H1 (cell line): ENCODE results near the gene TEX54. TPM values are rescaled to one million over a fixed set of nuclear protein-coding genes. Genes with fewer than 3 reads are reported as not detected.
A peak's percentile ranks its signal among the peaks of the same experiment; 100 is the strongest.

Source experiments
- BACH1 ChIP-seq: IDR thresholded peaks from 2 replicates; pipeline ENCODE4 v1.6.1; 2012; ENCODE audit warnings: low read length, improper control_type of control experiment
- BCL11A ChIP-seq, 2 experiments: IDR thresholded peaks; one replicate each; pipeline ENCODE4 v1.6.1; 2011; ENCODE audit warnings: low read depth in 2 of 2, low read length in 2 of 2, mild to moderate bottlenecking in 2 of 2
- BRCA1 ChIP-seq: IDR thresholded peaks from 2 replicates; pipeline ENCODE4 v1.6.1; 2012; ENCODE audit warnings: low read depth, low read length, improper control_type of control experiment
- CTBP2 ChIP-seq: IDR thresholded peaks from 2 replicates; pipeline ENCODE4 v1.7.0; 2011; ENCODE audit warnings: borderline replicate concordance, mild to moderate bottlenecking, moderate library complexity, mixed read lengths, low read length; ENCODE audit not compliant: insufficient read depth, insufficient read length
- KDM1A ChIP-seq: fragments of 200-600, 300-600 bp; sonication (generic); IDR thresholded peaks from 2 replicates; pipeline ENCODE4 v1.7.1; 2016; ENCODE audit warnings: mild to moderate bottlenecking, low read length, borderline replicate concordance
- KDM4A ChIP-seq: IDR thresholded peaks from one replicate; pipeline ENCODE4 v1.7.1; 2012; ENCODE audit warnings: low read depth, mild to moderate bottlenecking, moderate library complexity, low read length, inconsistent platforms; ENCODE audit not compliant: severe bottlenecking
- PHF8 ChIP-seq: fragments of 200-600 bp; sonication (generic); conservative IDR thresholded peaks from 2 replicates; pipeline ENCODE4 v1.7.1; 2012; ENCODE audit warnings: low read depth, mild to moderate bottlenecking, inconsistent platforms, low read length, moderate library complexity
- RBBP5 ChIP-seq: IDR thresholded peaks from 2 replicates; pipeline ENCODE4 v1.7.1; 2012; ENCODE audit warnings: low read depth, mild to moderate bottlenecking, inconsistent platforms, low read length, moderate library complexity, borderline replicate concordance
- RNF2 ChIP-seq: fragments of 200-900, 300-1000 bp; sonication (generic); IDR thresholded peaks from 2 replicates; pipeline ENCODE4 v1.7.1; 2016; ENCODE audit warnings: borderline replicate concordance, low read depth, mild to moderate bottlenecking, antibody characterized with exemption, low read length; ENCODE audit not compliant: poor library complexity, severe bottlenecking; ENCODE audit errors: missing control alignments
- SIN3A ChIP-seq, 2 experiments: IDR thresholded peaks in 1 of 2; conservative IDR thresholded peaks in 1 of 2; 2 replicates each; pipeline ENCODE4 v1.6.1; 2011 to 2012; ENCODE audit warnings: low read length in 2 of 2, improper control_type of control experiment in 1 of 2, low read depth in 1 of 2, mild to moderate bottlenecking in 1 of 2
- SP4 ChIP-seq: IDR thresholded peaks from 2 replicates; pipeline ENCODE4 v1.6.1; 2012; ENCODE audit warnings: low read length, inconsistent platforms
- SUZ12 ChIP-seq: fragments of 200-600 bp; sonication (generic); IDR thresholded peaks from 2 replicates; pipeline ENCODE4 v1.6.1; 2012; ENCODE audit warnings: mild to moderate bottlenecking, inconsistent platforms, low read length, moderate library complexity, mixed read lengths
- polyA plus RNA-seq, 7 experiments: library from polyadenylated mRNA; depleted of rRNA in 3 of 7; stranded (reverse) in 5 of 7; unstranded in 2 of 7; fragments of >200 nt in 5 of 7; fragments of 200-250 nt in 2 of 7; gene quantifications; 1 replicate in 5 of 7; 2 replicates in 1 of 7; 4 replicates in 1 of 7; pipeline versions ENCODE4 v1.2.1 to v1.2.3, GENCODE V29; 2011 to 2013; ENCODE audit warnings: missing spikeins in 2 of 7, mixed read lengths in 2 of 7
- total RNA-seq: library from RNA; stranded (reverse); fragmentation: NEBNext Ultra II Directional; extraction: Animal tissue kit (Norgen Biotek cat#: 25700); gene quantifications from 2 replicates; pipeline ENCODE4 v1.2.1, GENCODE V29; 2021

The TEX54 gene
- total and polyA plus RNA-seq, 2 of the 8 experiments (the other 6 are each of a cell fraction or from before 2014, with no cell fraction given): 1.2 TPM; not detected in 1

GRCh38 chr11:62787005-62787759 lies 45.5 kb downstream of the TEX54 start, which contains the start of gene TMEM179B (continued):
- TF ChIP-seq RNF2: no peak
- no peak; the same call in none of the 2 replicates for TF ChIP-seq BACH1
- peak; percentile 79; the same call in 1 of the 2 replicates for TF ChIP-seq RBBP5
- TF ChIP-seq CTBP2: no peak
- TF ChIP-seq SIN3A (conservative IDR thresholded peaks at IDR 0.05 in 1 of 2, IDR thresholded peaks at IDR 0.05 in 1 of 2; ENCODE audit: low read depth in 1 of 2, low read length in 2 of 2): peak in 1 of 2 experiments; percentile 70; a peak in 3 of 4 replicates
- no peak for TF ChIP-seq SP4
- no peak for TF ChIP-seq KDM1A
- TF ChIP-seq KDM4A: peak; percentile 3
- peak; percentile 92 for TF ChIP-seq PHF8
- no peak for TF ChIP-seq BCL11A (IDR thresholded peaks at IDR 0.05; ENCODE audit: low read depth in 2 of 2, low read length in 2 of 2)
- no peak for TF ChIP-seq BRCA1
- no peak for TF ChIP-seq SUZ12
